ENCODE results near the gene ST6GAL1.
A peak's percentile ranks its signal among the peaks of the same experiment; 100 is the strongest.

Gene ST6GAL1

DNA sequence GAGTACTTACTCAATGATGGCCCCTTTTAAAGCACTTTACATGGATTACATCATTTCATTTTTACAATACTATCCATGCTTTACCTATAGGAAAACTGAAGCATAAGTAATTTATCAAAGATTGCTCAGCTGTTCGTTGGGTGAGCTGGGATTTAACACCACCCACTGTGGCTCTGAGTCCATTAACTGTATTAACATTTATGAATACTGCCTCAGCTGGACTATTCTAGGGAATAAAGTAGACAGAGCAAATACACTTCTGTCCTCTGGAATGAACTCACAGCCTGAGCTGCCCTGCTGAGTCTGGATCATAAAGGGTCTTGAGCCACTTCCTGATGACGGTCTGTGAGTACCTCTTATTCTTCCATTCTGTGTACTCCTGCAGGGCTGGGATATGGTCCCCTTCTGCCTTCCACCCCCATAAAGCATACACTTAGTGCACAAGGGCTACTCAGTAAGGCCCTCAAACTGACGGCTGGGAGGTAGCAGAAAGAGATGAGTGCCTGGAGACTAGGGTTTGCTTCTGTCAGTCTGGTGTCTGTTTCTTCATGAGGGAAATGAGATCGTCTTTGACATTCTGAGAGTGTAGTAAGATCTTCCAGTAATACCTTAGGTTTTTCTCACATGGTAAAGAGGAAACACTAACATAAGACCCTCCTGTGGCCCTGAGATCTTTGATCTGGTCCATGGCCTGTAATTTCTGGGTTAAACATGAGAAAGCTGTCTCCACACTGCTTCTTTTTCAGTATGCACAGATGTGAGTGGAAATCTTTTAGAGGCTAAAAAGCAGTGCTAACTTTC, 12.6 kb upstream of the ST6GAL1 start:
- no peak for DNase-seq

- peak; percentile 15 for DNase-seq
Measured at GRCh38 chr3:186920301-186920700, 10.0 kb upstream of the ST6GAL1 start.

- DNase-seq, result no peak
Measured at GRCh38 chr3:186920796-186921195, 9.5 kb upstream of the ST6GAL1 start.

GRCh38 chr3:186921578-186921977, 8.7 kb upstream of the ST6GAL1 start:
- no peak for DNase-seq

- no peak for DNase-seq
Measured at GRCh38 chr3:186922224-186922623, 8.1 kb upstream of the ST6GAL1 start.

- DNase-seq, result no peak
Measured at GRCh38 chr3:186922790-186923189, 7.5 kb upstream of the ST6GAL1 start.

DNA sequence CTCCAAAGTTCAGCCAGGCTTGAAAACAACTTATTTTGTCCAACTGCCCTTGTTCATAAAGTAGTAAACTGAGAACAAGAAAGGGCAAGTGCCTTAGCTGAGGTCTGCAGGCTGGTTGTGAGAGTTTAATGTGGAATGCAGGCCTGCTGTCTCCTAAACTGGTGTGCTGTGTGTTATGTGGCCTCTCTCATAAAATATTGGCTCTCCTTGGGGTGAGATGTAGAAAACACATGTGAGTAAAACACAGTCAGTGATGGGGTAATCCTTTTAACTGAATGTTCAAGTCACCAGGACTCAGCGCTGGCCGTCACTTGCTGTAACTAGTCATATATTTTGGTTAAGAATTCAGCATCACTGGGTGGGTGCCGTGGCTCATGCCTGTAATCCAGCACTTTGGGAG, 7.1 kb upstream of the ST6GAL1 start:
- no peak for DNase-seq

- DNase-seq, result no peak
Measured at GRCh38 chr3:186925826-186926225, 4.5 kb upstream of the ST6GAL1 start.

- DNase-seq, result no peak
Measured at GRCh38 chr3:186929186-186929585, 1.1 kb upstream of the ST6GAL1 start.

DNA sequence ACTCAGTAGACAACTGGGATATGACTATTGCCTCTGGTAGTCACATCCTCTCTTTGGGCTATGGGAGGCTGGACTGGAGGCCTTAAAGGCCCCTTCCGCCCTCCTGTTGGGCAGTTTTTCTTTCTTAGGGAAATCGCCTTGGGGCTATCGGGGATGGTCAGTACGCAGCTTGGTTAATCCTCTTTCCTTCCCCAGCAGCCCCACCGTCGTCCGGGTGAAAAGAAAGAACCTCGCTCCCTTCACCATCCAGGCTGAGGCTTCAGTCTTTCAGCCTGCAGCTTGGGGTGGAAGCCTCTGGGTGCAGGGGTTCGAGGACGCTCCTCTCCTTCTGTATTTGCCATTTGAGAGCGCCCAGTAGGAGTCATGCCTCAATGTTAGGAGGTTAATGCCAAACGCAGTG, 641 bp upstream of the ST6GAL1 start:
- no peak for DNase-seq

- DNase-seq, result peak; percentile 52
Measured at GRCh38 chr3:186930641-186931531, 560 bp downstream of the ST6GAL1 start.

- peak; percentile 12 for DNase-seq
Measured at GRCh38 chr3:186931532-186932280, 1.4 kb downstream of the ST6GAL1 start.

DNA sequence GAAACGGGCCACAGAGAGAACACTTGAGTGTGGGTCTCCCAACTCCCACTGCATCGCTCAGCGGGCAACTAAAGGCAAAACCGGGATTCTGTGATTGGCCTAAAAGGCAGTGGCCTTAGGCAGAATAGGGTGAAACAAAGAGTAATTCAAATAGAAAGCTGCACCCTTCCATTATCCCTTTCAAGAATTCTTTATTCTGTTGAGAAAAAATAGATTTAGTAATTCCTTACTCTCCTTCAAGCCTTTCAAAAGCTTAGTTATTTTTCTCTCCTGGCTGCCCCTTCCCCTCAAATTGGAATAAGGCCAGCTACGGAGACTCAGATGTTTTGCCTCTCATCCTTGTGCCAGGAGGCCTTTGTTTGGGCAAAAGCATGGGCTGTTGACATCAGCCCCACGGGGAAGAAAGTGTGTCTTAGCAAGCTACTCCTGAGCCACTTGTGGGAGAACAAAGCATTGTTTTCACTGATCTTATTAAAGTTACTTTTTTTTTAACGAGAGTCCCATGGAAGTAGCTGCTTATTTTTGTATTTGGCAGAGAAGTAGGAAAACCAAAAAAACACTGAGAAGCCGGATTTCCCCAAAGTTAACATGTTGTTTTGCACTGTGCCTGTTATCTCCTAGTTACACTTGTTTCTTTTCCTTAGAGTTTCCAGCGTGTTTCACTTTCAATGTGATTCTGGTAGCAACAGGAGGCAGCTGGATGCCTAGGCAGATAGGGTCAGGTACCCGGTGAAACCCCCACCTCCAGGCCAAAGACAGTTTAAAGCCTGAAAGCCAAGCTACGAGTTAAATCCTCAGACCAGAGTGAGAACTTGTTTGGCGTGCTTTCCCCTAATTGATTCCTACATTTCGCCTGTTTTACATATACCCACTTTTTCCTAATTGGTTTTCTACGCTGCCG, 2.2 kb downstream of the ST6GAL1 start:
- no peak for DNase-seq

DNA sequence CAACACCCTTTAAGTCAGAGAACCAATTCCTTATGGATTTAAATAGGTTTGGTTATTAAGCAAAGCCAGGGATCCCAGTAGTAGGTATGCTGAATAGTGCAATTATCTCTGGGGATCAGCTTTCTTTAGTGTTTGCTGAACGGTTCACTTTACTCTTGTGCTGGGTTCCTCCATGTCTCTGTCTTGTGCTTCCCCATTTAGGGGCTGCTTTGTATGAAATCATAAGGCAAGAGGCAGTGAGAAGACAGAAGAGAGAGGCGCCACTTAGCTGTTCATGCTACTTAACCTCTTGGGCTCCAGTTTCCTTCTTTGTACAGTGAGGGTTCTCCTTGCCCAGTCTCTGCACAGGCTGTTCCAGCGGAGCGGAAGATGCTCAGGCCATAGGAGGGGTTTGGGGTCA, 3.5 kb downstream of the ST6GAL1 start:
- DNase-seq, result no peak

DNA sequence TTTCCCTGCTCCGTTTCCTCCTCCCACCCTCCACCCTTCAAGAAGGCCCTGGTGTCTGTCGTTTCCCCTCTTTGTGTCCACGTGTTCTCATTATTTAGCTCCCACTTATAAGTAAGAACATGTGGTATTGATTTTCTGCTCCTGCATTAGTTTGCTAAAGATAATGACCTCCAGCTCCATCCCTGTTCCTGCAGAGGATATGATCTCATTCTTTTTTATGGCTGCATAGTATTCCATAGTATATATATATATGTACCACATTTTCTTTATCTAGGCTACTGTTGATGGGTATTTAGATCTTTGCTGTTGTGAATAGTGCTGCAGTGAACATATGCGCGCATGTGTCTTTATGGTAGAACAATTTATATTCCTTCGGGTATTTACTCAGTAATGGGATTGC, 4.8 kb downstream of the ST6GAL1 start:
- DNase-seq, result no peak

GRCh38 chr3:186937017-186937875, 6.9 kb downstream of the ST6GAL1 start:
- no peak for DNase-seq

GRCh38 chr3:186938716-186939115, 8.4 kb downstream of the ST6GAL1 start:
- DNase-seq, result peak; percentile 23

DNA sequence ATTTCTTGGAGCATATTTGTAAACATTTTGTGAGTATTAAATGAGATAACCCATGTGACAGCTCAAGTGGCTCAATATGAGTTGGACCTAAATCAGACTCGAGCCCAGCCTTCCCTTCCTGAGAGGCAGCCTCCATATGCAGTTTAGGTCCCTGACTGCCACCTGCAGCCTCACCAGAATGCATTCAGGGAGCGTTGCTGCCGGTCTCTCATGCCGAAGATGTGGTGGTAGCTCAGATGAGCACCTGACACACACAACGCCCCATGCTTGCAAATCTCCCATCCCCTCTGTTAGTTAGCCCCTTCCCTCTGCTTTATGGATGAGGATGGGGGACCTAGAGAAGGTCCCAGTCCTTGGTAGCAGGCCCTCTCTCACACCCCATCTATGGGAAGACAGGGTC, 9.2 kb downstream of the ST6GAL1 start:
- DNase-seq, result no peak

DNA sequence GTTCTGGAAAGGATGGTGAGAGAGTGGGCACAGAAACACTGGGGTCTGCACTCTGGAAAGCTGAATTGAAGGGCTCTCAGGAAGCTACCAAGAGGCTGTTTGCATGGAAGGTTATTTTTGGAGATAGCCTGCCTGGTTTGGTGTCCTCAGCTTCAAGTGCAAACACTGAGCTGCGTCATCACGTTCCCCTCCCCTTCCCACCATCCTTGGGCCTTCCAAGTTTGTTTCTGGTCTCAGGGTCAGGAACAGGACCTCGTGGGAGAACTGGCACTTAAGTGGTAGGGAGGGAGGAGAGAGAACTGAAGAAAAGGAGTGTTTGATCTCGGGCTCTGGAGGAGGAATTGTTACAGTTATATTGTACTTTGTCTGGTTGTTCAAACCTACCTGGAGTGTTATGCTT, 10.6 kb downstream of the ST6GAL1 start:
- no peak for DNase-seq

DNA sequence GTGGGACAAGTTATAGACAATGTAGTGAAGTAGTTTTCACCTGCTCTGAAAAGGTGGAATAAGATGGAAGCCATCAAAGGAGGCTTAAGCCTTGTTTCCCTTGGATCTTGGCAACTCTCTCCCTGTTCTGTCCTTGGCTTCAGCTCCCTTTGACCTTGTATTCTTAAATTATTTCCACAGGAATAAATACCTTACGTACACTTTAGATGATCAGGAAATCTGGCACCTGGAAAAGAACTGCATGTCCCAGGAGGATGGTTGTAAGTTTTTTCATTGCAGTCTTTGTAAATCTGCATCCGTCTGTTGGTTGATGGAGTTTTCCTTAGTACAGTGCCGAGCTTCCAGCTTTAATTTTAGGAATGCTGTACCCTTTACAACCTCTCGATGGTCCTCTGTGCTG, 11.8 kb downstream of the ST6GAL1 start:
- no peak for DNase-seq

- DNase-seq, result no peak
Measured at GRCh38 chr3:186945255-186945823, 15.0 kb downstream of the ST6GAL1 start.
